Anterior cingulate cortex (tissue), 58 donors: ENCODE data around the gene C10orf90.

ENCODE experiments used
- DNase-seq, 58 donors: peaks; one replicate each; lab custom pipeline; 2025; lab: John Stamatoyannopoulos, UW

The C10orf90 gene

DNA sequence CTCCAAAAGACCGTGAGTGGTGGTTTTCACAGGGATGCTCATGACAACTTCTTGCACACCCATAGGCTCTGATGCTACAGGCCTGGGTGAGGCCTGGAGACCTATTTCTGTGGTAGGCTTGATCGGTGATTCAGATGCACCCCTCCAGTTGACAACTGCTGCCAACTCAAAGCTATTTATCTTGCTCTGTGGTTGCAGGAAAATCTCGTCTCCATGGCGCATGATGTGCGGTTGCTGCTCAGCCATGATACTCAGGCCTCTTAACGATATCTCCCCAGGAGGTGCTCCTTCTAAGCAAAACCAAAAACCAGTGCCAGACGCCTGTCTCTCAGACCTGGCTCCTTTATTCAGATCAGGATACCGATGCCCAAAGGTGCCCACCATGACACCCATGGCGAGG is 31.4 kb downstream of the C10orf90 start:
- no peak for DNase-seq

DNA sequence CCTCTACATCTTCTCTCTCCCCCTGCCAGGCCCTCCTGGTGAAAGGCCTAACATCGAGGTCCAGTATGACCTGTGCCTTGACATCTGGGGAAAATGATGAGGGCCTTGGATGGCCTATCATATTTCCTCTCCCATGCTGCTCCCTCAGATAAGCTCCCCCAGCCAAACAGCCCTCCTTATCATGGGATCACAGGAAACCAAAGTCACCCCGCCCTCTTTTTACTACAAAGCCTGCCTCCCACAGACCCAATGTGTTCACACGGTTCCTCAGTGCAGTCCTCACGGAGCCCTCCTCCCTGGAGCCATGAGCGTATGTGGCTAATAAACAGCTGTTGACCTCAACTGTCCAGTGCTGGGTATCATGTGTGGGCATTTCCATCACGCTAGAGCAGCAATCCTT is 32.0 kb downstream of the C10orf90 start:
- no peak for DNase-seq

DNA sequence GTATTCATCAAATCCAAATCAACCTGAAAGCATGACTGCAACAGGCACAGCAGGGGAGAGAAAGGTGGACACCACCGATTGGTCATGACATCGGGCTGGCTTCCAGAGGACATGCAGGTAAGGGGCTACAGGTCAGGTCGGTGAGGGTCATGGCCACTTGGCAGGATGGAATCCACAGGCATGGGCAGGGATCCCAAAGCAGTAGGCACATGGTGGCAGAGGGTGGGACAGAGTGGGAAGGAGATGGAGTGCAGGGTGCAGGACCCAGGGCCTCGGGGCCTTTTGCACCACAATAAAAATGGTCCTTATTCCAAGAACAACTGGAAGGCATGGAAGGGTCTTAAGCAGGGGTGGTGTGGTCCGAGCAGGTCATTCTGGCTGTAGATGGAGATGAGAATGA is 33.0 kb downstream of the C10orf90 start:
- DNase-seq, result no peak

DNA sequence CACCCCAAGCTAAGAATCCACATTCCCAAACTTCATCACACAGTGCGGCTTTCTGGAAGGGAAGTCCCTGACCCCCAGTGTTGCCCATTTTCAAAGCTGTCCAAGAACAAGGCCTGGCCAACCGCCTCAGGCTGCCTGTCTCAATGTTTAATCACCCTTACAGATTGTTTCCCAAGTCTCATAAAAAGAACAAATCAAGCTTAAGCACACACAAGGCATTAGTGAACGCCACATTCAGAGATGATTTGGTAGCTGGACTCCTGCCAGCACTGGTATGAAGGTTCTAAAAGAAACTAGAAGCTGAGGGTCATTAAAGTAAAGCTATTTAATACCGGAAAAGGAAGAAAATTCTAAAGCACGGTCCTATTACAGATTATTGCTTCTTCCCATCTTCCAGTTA is 35.6 kb downstream of the C10orf90 start:
- peak in 12 of 58 donors; percentile 7 to 48 (median 24) for DNase-seq

DNA sequence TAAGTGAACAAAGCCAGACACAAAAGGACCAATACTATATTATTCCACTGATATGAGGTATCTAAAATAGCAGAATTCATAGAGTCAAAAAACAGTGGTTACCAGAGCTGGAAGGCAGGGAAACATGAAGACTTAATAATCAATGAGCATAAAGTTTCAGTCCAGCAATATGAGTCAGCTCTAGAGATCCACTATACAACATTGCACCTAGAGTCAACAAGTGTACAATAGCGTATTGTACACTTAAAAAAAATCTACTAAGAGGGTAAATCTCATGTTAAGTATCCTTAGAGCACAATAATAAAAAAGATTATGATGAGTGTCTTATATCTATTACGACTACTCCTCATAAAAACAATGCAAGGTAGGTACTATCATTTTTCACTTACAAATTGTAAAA is 36.1 kb downstream of the C10orf90 start:
- DNase-seq, result no peak

DNA sequence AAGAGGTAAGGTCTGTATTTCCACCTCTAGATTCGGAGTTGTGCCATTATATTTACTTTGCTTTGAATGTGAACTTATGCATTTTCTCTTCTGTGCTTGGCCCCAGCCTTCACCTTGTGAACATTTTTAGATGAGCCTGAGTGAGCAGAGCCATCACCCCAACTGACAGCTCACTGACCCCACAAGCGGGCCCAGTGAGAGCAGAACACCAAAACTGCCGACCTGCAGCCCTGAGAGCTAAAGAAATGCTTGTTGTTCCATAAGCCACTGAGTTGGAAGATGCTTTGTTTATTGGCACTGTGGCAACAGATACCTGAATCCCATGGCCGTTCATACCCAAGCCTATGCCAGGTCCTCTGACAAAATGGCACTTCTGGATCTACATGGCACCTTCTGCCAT is 37.8 kb downstream of the C10orf90 start:
- no peak for DNase-seq

DNA sequence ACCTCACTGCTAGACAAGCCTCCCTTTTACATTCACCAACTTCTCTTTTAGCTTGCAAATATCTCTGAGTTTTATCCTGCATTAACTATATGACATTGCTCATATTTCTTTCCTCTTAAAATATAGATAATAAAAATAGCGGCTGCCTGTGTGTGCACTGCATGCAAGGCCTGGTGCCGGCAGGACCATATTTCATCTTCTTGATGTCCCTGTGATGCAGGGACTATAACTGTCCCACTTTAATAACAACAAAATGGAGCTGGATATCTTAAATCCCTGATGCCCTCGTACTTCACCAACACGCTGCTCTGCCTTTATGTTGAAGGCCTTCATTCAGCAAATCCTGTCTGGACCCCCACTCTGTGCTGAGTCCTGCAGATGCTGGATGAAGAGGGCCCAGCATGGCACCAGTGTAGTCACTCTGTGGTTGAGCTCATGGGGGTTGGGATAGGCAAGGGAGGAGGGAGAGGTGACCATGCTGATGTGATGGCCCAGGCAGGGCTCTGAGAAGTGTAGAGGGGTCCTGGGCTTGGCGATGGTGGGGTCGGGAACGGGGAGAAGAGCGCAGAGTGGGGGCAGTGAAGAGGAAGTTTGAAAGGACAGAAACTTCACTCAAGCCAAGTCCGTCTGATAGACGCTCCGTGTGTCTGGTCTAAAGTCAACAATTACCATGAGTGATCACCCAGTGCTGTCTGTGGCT is 40.4 kb downstream of the C10orf90 start:
- DNase-seq, result no peak

DNA sequence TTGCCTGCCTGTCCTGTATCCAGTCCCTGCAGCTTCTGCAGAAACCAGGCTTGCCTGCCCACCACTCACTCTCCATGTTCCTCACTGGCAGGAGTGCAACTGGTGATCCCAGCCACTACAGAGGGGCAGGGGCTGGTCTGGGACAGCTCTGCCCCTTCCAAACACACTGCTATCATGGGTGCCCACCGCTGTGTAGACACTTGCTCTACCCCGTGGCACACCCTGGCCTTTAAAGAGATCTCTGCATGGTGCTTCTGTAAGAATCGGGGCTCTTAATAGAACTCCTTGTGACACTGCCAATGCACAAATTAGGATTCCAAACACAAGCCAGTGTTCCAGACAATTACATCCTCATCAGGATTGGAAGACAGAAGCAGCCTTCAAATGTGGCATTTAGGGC is 41.7 kb downstream of the C10orf90 start:
- peak in 48 of 58 donors; percentile 6 to 86 (median 40) for DNase-seq

DNA sequence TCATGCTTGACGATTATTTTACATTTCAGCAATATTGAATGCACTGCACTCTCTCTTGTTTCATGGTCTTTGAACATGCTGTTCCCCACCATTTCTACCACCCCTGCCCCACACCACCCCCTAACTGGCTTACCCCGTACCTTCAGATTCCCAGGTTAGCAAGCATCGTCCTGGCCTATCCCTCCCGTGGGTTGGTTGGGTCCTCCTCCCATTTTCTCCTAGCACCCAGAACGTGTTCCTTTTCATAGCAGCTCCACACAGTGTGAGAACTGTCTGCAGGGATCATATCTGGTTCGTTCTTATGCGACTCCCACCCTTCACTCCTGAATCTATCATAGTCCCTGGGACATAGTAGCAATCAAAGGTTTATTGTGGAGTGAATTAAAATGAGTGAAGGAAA is 48.6 kb downstream of the C10orf90 start:
- peak in 1 of 58 donors; percentile 18 for DNase-seq

DNA sequence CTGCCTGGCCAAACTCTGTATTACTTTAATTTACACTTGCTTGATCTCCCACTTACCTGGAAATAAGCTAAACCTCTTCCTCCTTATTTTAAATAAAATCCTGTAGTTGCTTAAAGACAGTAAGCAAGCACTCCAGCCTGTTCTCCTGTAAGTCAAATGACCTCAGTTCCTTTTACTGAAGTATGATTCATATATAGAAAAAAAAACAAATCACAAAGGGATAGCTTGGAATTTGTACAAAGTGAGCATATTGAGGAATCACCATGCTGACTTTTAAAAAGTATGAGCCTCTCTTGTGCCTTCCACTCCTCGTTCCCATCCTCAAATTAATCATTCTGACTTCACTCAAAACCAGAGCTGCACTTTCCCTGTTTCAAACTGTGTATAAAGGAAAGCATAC is 52.0 kb downstream of the C10orf90 start:
- no peak for DNase-seq

DNA sequence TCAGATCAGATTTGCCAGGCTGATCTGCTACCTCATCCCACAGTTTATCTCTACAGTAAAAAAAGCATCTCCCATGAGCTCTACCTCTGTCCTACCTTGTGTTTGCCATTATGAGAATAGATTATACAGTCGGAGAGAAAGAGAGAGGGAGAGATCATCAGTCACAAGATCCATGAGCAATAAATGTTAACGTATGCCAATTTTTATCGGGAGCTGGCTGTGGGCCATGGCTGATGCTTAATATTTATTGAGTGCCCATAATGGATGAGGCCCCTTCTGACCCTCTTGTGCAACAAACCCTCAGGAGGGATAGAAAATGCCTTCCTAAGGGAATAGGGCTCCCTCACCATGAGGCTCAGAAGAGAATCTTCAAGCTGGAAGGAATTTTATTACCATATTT is 52.8 kb downstream of the C10orf90 start:
- DNase-seq, result no peak

DNA sequence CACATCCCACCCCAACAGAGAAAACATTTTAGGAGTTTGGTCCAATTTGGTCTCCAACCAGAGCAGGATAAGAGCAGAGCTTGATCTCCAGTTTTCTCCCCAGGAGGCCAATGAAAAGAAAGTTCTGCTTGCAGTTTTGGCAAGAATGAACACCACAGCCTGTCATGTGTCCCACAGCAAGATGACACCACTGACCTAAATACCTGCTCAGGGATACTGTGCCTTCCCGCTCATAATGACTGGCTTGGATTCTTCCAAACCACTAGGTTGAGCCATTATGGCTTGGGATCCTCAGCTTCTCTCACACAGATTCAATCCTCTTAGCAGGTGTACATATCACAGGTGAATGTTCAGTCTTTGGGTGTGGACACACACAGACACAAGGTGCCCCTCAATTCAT is 53.3 kb downstream of the C10orf90 start:
- no peak for DNase-seq

DNA sequence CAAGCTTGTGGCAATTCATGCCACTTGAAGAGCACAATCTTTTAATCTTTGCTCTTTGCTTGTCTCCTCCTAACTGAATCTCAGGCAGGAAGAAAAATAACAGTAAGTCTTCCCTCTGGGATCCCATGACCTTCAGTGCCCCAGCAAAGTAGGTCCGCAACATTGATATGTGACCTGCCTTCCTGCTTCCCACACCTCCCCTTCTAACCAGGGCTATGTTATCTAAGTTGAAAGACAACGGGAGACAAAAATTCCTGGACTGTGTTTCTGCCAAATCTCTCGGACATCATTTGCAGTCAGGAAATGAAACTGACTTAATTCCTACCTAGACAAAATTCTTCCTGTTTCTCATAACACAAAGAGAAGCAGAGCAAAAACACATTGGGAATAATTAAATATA is 53.8 kb downstream of the C10orf90 start:
- no peak for DNase-seq

DNA sequence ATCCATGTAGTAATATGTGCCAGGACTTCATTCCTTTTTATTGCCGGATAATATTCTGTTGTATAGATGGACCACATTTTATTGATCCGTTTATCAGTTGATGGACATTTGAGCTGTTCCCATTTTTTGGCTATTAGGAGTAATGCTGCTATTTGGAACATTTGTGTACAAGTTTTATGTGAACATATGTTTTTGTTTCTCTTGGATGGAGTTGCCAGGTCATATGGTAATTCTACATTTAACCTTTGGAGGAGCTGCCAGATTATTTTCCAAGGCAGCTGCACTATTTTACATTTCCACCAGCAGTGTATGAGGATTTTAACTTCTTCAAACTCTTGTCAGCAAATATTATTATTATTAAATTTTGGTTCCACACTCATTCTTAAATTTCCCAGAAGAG is 59.2 kb downstream of the C10orf90 start:
- DNase-seq, result no peak

DNA sequence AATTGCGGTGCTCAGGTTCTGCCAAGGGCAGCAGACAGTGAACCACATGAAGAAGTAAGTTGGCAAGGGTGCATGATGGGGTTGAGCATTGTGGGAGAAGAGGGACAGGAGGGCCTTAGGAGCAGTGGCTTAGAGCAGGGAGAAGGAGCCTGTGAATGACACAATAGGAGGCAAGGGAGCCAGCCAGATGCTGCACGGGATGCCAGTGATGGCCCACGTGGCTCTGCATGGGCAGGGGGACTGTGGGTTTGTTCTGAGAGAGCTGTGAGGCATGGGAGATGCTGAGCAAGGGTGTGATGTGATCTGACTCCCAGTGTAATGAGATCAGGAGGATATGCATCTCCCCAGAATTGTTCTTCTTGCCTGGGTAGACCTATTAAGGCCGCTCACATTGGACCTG is 60.9 kb downstream of the C10orf90 start:
- peak in 32 of 58 donors; percentile 9 to 77 (median 37) for DNase-seq

DNA sequence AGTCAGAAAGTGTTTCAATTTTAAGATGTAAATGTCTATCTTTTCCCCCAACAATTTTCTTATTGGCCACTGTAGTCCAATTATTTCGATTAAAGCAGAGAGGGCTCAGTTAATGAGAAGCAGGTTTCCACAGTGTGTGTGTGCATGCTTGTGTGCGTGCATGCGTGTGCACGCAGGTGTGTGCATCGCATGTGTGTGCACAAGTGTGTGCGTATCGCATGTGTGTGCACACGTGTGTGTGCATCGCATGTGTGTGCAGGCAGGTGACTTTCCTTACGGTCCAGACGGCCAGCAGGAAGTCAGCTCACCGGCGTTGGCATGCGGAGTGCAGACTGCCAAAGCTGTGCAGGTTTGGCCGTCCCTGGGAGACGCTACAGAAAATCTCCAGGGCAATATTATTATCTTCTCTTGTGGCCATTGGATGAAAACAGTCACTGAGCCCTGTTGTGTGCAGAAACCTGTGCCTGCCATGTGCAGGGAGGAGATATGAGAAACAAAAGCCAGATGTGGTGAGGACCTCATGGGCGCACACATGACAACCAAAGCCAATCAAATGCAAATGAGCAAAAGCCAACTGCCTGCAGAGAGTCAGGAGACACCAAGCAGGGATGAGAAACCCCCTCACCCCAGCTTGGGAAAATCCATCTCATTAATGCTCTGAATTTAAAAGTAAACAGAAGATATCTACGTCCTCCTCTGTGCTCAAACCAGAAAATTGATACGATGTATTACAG is 70.4 kb downstream of the C10orf90 start:
- no peak for DNase-seq

DNA sequence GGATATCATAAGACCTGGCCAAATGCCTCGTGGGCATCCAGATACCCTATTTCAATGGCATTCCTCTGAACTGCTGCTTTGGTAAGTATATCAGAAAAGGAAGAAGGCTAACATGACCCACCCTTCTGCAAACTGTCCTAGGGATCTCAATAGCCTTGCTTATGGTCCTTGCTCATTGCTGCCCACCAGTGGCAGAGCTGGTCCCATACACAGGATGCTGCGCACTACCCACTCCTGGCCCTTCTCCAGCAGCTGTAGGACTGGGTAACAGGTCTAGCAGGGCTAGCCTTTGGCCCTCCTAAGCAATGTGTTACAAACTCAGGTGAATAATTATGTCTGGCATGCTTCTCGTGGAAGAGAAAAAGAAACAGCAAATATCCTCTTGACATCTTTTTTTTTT is 72.5 kb downstream of the C10orf90 start:
- peak in 26 of 58 donors; percentile 2 to 66 (median 26) for DNase-seq

DNA sequence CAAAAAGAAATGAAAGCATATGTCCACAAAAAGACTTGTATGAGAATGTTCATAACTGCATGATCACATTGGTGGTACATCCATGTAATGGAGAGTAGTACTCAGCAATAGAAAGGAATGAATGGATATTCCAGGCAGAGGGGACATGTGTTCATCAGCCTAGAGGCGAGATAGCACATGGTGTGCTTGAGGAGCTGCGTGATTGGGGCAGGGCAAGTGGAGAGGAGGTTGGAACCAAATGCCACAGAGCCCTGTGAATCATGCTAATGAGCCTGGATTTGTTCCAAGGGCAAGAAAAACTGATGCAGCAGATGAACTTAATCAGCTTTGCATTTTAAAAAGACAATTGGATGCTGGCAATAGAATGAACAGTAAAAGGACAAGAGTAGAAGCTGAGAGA is 73.3 kb downstream of the C10orf90 start:
- DNase-seq, result peak in 1 of 58 donors; percentile 27

DNA sequence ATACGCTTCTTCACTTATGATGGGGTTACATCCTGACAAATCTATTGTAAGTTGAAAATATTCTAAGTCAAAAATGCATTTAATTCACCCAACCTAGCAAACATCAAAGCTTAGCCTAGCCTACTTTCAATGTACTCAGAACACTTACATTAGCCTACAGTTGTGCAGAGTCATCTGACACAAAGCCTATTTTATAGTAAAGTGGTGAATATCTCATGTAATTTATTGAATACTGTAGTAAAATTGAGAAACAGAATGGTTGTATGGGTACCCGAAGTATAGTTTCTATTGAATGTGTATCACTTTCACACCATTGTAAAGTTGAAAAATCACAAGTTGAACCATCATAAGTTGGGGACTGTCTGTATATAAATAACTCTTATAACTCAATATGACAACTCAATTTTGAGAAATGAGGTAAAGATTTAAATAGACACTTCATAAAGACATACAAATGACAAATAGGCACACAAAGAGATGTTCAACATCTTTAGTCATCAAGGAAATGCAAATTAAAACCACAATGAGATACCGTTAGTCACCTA is 73.9 kb downstream of the C10orf90 start:
- DNase-seq, result no peak

DNA sequence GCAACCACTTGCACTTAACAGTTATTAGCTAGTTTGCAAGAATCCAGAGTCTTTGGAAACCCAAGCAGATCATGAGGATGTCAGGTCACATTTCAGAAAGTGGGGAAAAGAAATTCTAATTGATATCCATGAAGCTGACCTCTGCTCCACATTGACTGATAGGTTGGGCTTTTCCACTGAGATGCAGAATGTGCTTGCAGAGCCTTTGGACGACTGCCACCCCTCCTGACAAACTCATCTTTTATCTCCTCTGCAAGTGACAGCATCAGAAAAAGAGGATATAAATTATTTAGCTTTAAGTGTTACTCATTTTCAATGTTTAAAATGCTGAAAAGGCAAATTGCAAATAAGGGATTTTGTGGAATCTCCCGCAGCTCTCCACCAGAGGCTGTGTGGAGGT is 75.3 kb downstream of the C10orf90 start:
- DNase-seq, result peak in 16 of 58 donors; percentile 5 to 55 (median 28)

DNA sequence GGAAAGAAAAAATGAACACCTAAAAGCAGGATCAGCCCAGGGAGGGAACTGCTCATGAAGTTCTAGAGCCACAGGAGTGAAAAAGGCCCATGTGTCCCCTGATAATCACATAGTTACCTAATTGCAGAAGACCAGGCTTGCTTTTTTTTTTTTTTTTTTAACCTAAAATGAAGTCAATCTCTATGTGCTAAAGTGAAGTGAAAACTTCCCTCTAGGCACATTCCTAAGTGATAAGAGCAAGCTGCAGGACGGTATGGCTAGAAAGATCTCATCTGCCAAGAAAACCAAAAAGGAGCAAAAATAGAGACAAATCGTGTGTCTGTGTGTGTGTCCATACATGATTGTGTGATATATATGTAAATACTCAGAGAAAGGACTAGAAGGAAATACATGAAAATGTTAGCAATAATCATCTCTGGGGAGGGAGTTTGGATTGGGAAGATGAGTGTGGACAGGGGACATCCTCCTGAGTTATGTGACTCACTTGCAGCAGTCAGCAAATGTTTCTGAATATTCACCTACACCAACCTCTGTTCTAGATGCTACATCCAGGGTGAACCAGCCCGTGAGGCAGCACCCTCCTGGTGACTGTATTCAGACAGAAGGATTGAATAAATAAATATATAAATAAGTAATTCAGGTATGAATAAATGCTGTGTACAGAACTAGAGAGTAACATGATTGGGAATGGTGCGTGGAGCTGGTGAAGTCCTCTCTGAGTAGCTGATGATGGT is 76.4 kb downstream of the C10orf90 start:
- DNase-seq, result no peak
